Fibroblast of skin of left biceps (primary cell): ENCODE measurements around the gene C9orf50.
"Not testable (repeated sequence)": the region's sequence is repeated elsewhere in the genome, so short reads cannot be mapped to it uniquely, and the experiment has no call there.

ENCODE experiments used
- DNase-seq, 2 experiments: peaks; one replicate each; pipeline ENCODE4 v3.0.0-alpha.2; 2013; ENCODE audit warnings: low read depth in 2 of 2

The C9orf50 gene

GRCh38 chr9:129620669-129621295 is at the start of gene C9orf50:
Gene C9orf50, minus strand, starts transcription at chr9:129621101. Its CDS starts 527 bp downstream, at chr9:129620574.
- DNase-seq: no peak

- DNase-seq: no peak
Observed at GRCh38 chr9:129669946-129670345, 49.0 kb upstream of the C9orf50 start.

- DNase-seq: no peak
Observed at GRCh38 chr9:129669141-129669718, 48.3 kb upstream of the C9orf50 start.

GRCh38 chr9:129667850-129668249 is 46.9 kb upstream of the C9orf50 start:
- DNase-seq: no peak

- DNase-seq: no peak
Observed at GRCh38 chr9:129667378-129667777, 46.5 kb upstream of the C9orf50 start.

GRCh38 chr9:129666575-129666974 is 45.7 kb upstream of the C9orf50 start:
- no peak for DNase-seq

- DNase-seq: no peak
Observed at GRCh38 chr9:129665814-129666520, 45.1 kb upstream of the C9orf50 start.

GRCh38 chr9:129665389-129665775 is 44.5 kb upstream of the C9orf50 start, which contains the start of gene PRRX2:
Gene PRRX2, plus strand, starts transcription at chr9:129665647. Its CDS starts 221 bp downstream, at chr9:129665868.
- peak; percentile 54 to 65 for DNase-seq

GRCh38 chr9:129664746-129665388 is 44.0 kb upstream of the C9orf50 start:
- DNase-seq: no peak

GRCh38 chr9:129662239-129662638 is 41.3 kb upstream of the C9orf50 start:
- DNase-seq: not testable (repeated sequence)

GRCh38 chr9:129661029-129661428 is 40.1 kb upstream of the C9orf50 start:
- DNase-seq: no peak

GRCh38 chr9:129656795-129657390 is 36.0 kb upstream of the C9orf50 start:
- DNase-seq: no peak

GRCh38 chr9:129655696-129656095 is 34.8 kb upstream of the C9orf50 start:
- no peak for DNase-seq

GRCh38 chr9:129655154-129655553 is 34.3 kb upstream of the C9orf50 start:
- no peak for DNase-seq

GRCh38 chr9:129654554-129655040 is 33.7 kb upstream of the C9orf50 start:
- DNase-seq: no peak

GRCh38 chr9:129653823-129654553 is 33.1 kb upstream of the C9orf50 start:
- DNase-seq: no peak

- DNase-seq: no peak
Observed at GRCh38 chr9:129650680-129651235, 29.9 kb upstream of the C9orf50 start.

- DNase-seq: peak; percentile 82 to 84
Observed at GRCh38 chr9:129649726-129650679, 29.1 kb upstream of the C9orf50 start.

GRCh38 chr9:129648764-129649115 is 27.8 kb upstream of the C9orf50 start:
- DNase-seq: no peak
